ENCODE results near the gene IBTK. TPM values are rescaled to one million over a fixed set of nuclear protein-coding genes. Genes with fewer than 3 reads are reported as not detected.
"Not testable (repeated sequence)": the region's sequence is repeated elsewhere in the genome, so short reads cannot be mapped to it uniquely, and the experiment has no call there.

IBTK gene
- total RNA-seq, 3 donors from 2014 or later = 25.6 to 41.1 (median 33.4) TPM

DNA sequence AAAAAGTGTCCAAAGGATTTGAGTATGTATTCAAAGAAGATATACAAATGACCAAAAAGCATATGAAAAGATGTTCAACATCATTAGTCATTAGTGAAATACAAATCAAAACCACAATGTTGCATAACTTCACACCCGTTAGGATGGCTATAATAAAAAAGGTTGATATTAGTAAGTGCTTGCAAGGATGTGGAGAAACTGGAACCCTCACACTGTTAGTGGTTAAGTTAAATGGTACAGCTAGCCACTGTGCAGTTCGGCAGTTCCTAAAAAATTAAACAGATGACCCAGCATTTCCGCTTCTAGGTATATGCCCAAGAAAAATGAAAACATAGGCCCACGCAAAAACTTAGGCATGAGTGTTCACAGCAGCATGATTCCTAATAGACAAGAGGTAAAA lies 38.6 kb downstream of the IBTK start:
- no peak for TF ChIP-seq CTCF (IDR thresholded peaks at IDR 0.05)
- no peak for TF ChIP-seq POLR2AphosphoS5 (IDR thresholded peaks at IDR 0.05)
- TF ChIP-seq POLR2A (IDR thresholded peaks at IDR 0.05) = no peak

GRCh38 chr6:82205930-82206392 lies 41.6 kb downstream of the IBTK start:
- H3K36me3 ChIP-seq = peaks cover 6% of the 10 kb centered on the region
- H3K4me3 ChIP-seq = no peak overlapping the region
- DNase-seq (ENCODE audit: low spot score in 2 of 2) = no peak
- TF ChIP-seq POLR2AphosphoS5 (IDR thresholded peaks at IDR 0.05) = no peak
- no peak for TF ChIP-seq CTCF (IDR thresholded peaks at IDR 0.05)
- no peak for TF ChIP-seq POLR2A (IDR thresholded peaks at IDR 0.05)
- H3K4me1 ChIP-seq = no peaks in the 10 kb centered on the region
- no peaks in the 10 kb centered on the region for H3K9me3 ChIP-seq
- H3K27me3 ChIP-seq = no peaks in the 10 kb centered on the region
- H3K27ac ChIP-seq = no peak overlapping the region
- intact Hi-C loops (cut with DNase I; ENCODE audit: low total_unique reads) = no loop called here

More for the DNA sequence above, 38.6 kb downstream of the IBTK start:
- intact Hi-C loops (cut with DNase I; ENCODE audit: low total_unique reads) = no loop called here
- Histone ChIP-seq H3K4me1 (no peaks in the 10 kb centered on the region), H3K27ac (no peak overlapping the region), H3K27me3 (no peaks in the 10 kb centered on the region), H3K9me3 (no peaks in the 10 kb centered on the region), H3K4me3 (no peak overlapping the region), H3K36me3 (peaks cover 6% of the 10 kb centered on the region)
- no peak for DNase-seq (ENCODE audit: low spot score in 2 of 2)

GRCh38 chr6:82204020-82204419 lies 43.5 kb downstream of the IBTK start:
- H3K36me3 ChIP-seq = peaks cover 4% of the 10 kb centered on the region
- no peak overlapping the region for H3K4me3 ChIP-seq
- DNase-seq (ENCODE audit: low spot score in 2 of 2) = no peak
- no peak for TF ChIP-seq POLR2AphosphoS5 (IDR thresholded peaks at IDR 0.05)
- TF ChIP-seq POLR2A (IDR thresholded peaks at IDR 0.05) = no peak
- no peak for TF ChIP-seq CTCF (IDR thresholded peaks at IDR 0.05)
- H3K27me3 ChIP-seq = no peaks in the 10 kb centered on the region
- no peaks in the 10 kb centered on the region for H3K9me3 ChIP-seq
- no peaks in the 10 kb centered on the region for H3K4me1 ChIP-seq
- H3K27ac ChIP-seq = no peak overlapping the region
- intact Hi-C loops (cut with DNase I; ENCODE audit: low total_unique reads) = no loop called here

- no peak for DNase-seq (ENCODE audit: low spot score in 2 of 2)
- Histone ChIP-seq H3K4me3 (no peak overlapping the region), H3K27me3 (no peaks in the 10 kb centered on the region), H3K9me3 (no peaks in the 10 kb centered on the region), H3K36me3 (no peaks in the 10 kb centered on the region), H3K4me1 (no peaks in the 10 kb centered on the region), H3K27ac (no peak overlapping the region)
- TF ChIP-seq POLR2A (IDR thresholded peaks at IDR 0.05) = no peak
- no peak for TF ChIP-seq POLR2AphosphoS5 (IDR thresholded peaks at IDR 0.05)
- no peak for TF ChIP-seq CTCF (IDR thresholded peaks at IDR 0.05)
- intact Hi-C loops (cut with DNase I; ENCODE audit: low total_unique reads) = no loop called here
These were observed 49.8 kb downstream of the IBTK start for GRCh38 chr6:82197784-82198183.

- H3K4me1 ChIP-seq; intact Hi-C loops (cut with DNase I; ENCODE audit: low total_unique reads); H3K36me3 ChIP-seq; H3K4me3 ChIP-seq; DNase-seq (ENCODE audit: low spot score in 2 of 2); H3K27me3 ChIP-seq; H3K9me3 ChIP-seq; H3K27ac ChIP-seq: not testable (repeated sequence)
These were observed 50.3 kb downstream of the IBTK start for GRCh38 chr6:82197245-82197644.

GRCh38 chr6:82196161-82196560 lies 51.4 kb downstream of the IBTK start:
- Histone ChIP-seq H3K27ac (no peak overlapping the region), H3K36me3 (peaks cover 5% of the 10 kb centered on the region), H3K4me3 (no peak overlapping the region), H3K4me1 (no peaks in the 10 kb centered on the region), H3K9me3 (no peaks in the 10 kb centered on the region), H3K27me3 (no peaks in the 10 kb centered on the region)
- no peak for DNase-seq (ENCODE audit: low spot score in 2 of 2)
- TF ChIP-seq CTCF (IDR thresholded peaks at IDR 0.05) = no peak
- TF ChIP-seq POLR2A (IDR thresholded peaks at IDR 0.05) = no peak
- no peak for TF ChIP-seq POLR2AphosphoS5 (IDR thresholded peaks at IDR 0.05)
- intact Hi-C loops (cut with DNase I; ENCODE audit: low total_unique reads) = no loop called here
